ENCODE data around the gene MXD4. TPM values are rescaled to one million over a fixed set of nuclear protein-coding genes. Genes with fewer than 3 reads are reported as not detected.

MXD4 gene
- total RNA-seq, 1 donor from 2014 or later = 5.2 TPM

GRCh38 chr4:2258091-2259035 is 3.5 kb downstream of the MXD4 start:
- intact Hi-C loops (cut with micrococcal nuclease) = no loop called here
- no peak overlapping the region for H3K27ac Mint-ChIP-seq
- H3K4me3 Mint-ChIP-seq = no peak overlapping the region
- H3K4me1 Mint-ChIP-seq = no peaks in the 10 kb centered on the region
- no peaks in the 10 kb centered on the region for H3K27me3 Mint-ChIP-seq
- no peak for DNase-seq
- no peaks in the 10 kb centered on the region for H3K9me3 Mint-ChIP-seq
- H3K36me3 Mint-ChIP-seq (ENCODE audit: low read depth) = no peaks in the 10 kb centered on the region

GRCh38 chr4:2257361-2258081 is 4.4 kb downstream of the MXD4 start:
- DNase-seq = no peak
- Mint-ChIP-seq H3K36me3 (ENCODE audit: low read depth) (no peaks in the 10 kb centered on the region), H3K27ac (no peak overlapping the region), H3K9me3 (no peaks in the 10 kb centered on the region), H3K27me3 (no peaks in the 10 kb centered on the region), H3K4me3 (no peak overlapping the region), H3K4me1 (no peaks in the 10 kb centered on the region)
- intact Hi-C loops (cut with micrococcal nuclease) = no loop called here

- Mint-ChIP-seq H3K27ac (no peak overlapping the region), H3K4me3 (no peak overlapping the region), H3K36me3 (ENCODE audit: low read depth) (no peaks in the 10 kb centered on the region), H3K9me3 (no peaks in the 10 kb centered on the region), H3K27me3 (no peaks in the 10 kb centered on the region), H3K4me1 (no peaks in the 10 kb centered on the region)
- DNase-seq = no peak
- intact Hi-C loops (cut with micrococcal nuclease) = no loop called here
Observed at GRCh38 chr4:2256781-2257191, 5.1 kb downstream of the MXD4 start.

- no peaks in the 10 kb centered on the region for H3K9me3 Mint-ChIP-seq
- no peak overlapping the region for H3K4me3 Mint-ChIP-seq
- intact Hi-C loops (cut with micrococcal nuclease) = no loop called here
- H3K4me1 Mint-ChIP-seq = no peaks in the 10 kb centered on the region
- no peaks in the 10 kb centered on the region for H3K27me3 Mint-ChIP-seq
- H3K36me3 Mint-ChIP-seq (ENCODE audit: low read depth) = no peaks in the 10 kb centered on the region
- DNase-seq = no peak
- no peak overlapping the region for H3K27ac Mint-ChIP-seq
Observed at GRCh38 chr4:2256156-2256731, 5.7 kb downstream of the MXD4 start.

GRCh38 chr4:2255501-2256155 is 6.3 kb downstream of the MXD4 start:
- DNase-seq = no peak
- no peaks in the 10 kb centered on the region for H3K36me3 Mint-ChIP-seq (ENCODE audit: low read depth)
- no peaks in the 10 kb centered on the region for H3K9me3 Mint-ChIP-seq
- no peaks in the 10 kb centered on the region for H3K27me3 Mint-ChIP-seq
- no peak overlapping the region for H3K4me3 Mint-ChIP-seq
- H3K27ac Mint-ChIP-seq = no peak overlapping the region
- H3K4me1 Mint-ChIP-seq = no peaks in the 10 kb centered on the region
- intact Hi-C loops (cut with micrococcal nuclease) = no loop called here

- no peaks in the 10 kb centered on the region for H3K4me1 Mint-ChIP-seq
- intact Hi-C loops (cut with micrococcal nuclease) = no loop called here
- H3K4me3 Mint-ChIP-seq = no peak overlapping the region
- H3K27ac Mint-ChIP-seq = no peak overlapping the region
- H3K9me3 Mint-ChIP-seq = no peaks in the 10 kb centered on the region
- no peaks in the 10 kb centered on the region for H3K27me3 Mint-ChIP-seq
- no peaks in the 10 kb centered on the region for H3K36me3 Mint-ChIP-seq (ENCODE audit: low read depth)
- no peak for DNase-seq
Observed at GRCh38 chr4:2254665-2255500, 7.0 kb downstream of the MXD4 start.

- no peaks in the 10 kb centered on the region for H3K9me3 Mint-ChIP-seq
- intact Hi-C loops (cut with micrococcal nuclease) = no loop called here
- DNase-seq = no peak
- no peak overlapping the region for H3K4me3 Mint-ChIP-seq
- no peaks in the 10 kb centered on the region for H3K27me3 Mint-ChIP-seq
- no peaks in the 10 kb centered on the region for H3K4me1 Mint-ChIP-seq
- no peak overlapping the region for H3K27ac Mint-ChIP-seq
- no peaks in the 10 kb centered on the region for H3K36me3 Mint-ChIP-seq (ENCODE audit: low read depth)
Observed at GRCh38 chr4:2253160-2254084, 8.5 kb downstream of the MXD4 start.

- no peaks in the 10 kb centered on the region for H3K36me3 Mint-ChIP-seq (ENCODE audit: low read depth)
- H3K4me3 Mint-ChIP-seq = no peak overlapping the region
- DNase-seq = no peak
- H3K9me3 Mint-ChIP-seq = no peaks in the 10 kb centered on the region
- intact Hi-C loops (cut with micrococcal nuclease) = no loop called here
- no peak overlapping the region for H3K27ac Mint-ChIP-seq
- H3K4me1 Mint-ChIP-seq = no peaks in the 10 kb centered on the region
- H3K27me3 Mint-ChIP-seq = no peaks in the 10 kb centered on the region
Observed at GRCh38 chr4:2252530-2253091, 9.3 kb downstream of the MXD4 start.

- Mint-ChIP-seq H3K27ac (no peak overlapping the region), H3K27me3 (no peaks in the 10 kb centered on the region), H3K36me3 (ENCODE audit: low read depth) (no peaks in the 10 kb centered on the region), H3K9me3 (no peaks in the 10 kb centered on the region), H3K4me3 (no peak overlapping the region), H3K4me1 (no peaks in the 10 kb centered on the region)
- DNase-seq = no peak
- intact Hi-C loops (cut with micrococcal nuclease) = no loop called here
Observed at GRCh38 chr4:2251795-2252529, 9.9 kb downstream of the MXD4 start.

- no peak for DNase-seq
- Mint-ChIP-seq H3K36me3 (ENCODE audit: low read depth) (no peaks in the 10 kb centered on the region), H3K27me3 (no peaks in the 10 kb centered on the region), H3K9me3 (no peaks in the 10 kb centered on the region), H3K4me3 (no peak overlapping the region), H3K27ac (no peak overlapping the region), H3K4me1 (no peaks in the 10 kb centered on the region)
- intact Hi-C loops (cut with micrococcal nuclease) = no loop called here
Observed at GRCh38 chr4:2251073-2251794, 10.7 kb downstream of the MXD4 start.

- Mint-ChIP-seq H3K27me3 (no peaks in the 10 kb centered on the region), H3K4me3 (no peak overlapping the region), H3K9me3 (no peaks in the 10 kb centered on the region), H3K36me3 (ENCODE audit: low read depth) (no peaks in the 10 kb centered on the region), H3K27ac (no peak overlapping the region), H3K4me1 (no peaks in the 10 kb centered on the region)
- intact Hi-C loops (cut with micrococcal nuclease) = no loop called here
- DNase-seq = no peak
Observed at GRCh38 chr4:2250357-2251072, 11.4 kb downstream of the MXD4 start.

Data from activated CD4-positive, alpha-beta T cell treated with anti-CD3 and anti-CD28 coated beads, Interleukin-2, amount 10 ng/mL, durations not matched to agents 24 days and 14 days (primary cell).